KMS-11 (cell line): Measurements from ENCODE around the gene MAML2.

ENCODE experiments used
- H2AFZ ChIP-seq: fragments of 200-600 bp; sonication (generic); 2 replicates; pipeline ENCODE4 v1.6.1; 2016; ENCODE audit warnings: antibody characterized with exemption, mixed run types, low read depth
- H3K27ac ChIP-seq: fragments of 200-600 bp; sonication (generic); 2 replicates; pipeline ENCODE4 v1.6.1; 2016; ENCODE audit warnings: mild to moderate bottlenecking, mixed run types
- H3K27me3 ChIP-seq: fragments of 200-600 bp; sonication (generic); 2 replicates; pipeline ENCODE4 v1.6.1; 2017; ENCODE audit warnings: mild to moderate bottlenecking, low read depth, mixed run types, moderate library complexity; ENCODE audit not compliant: insufficient read depth
- H3K36me3 ChIP-seq: fragments of 200-600 bp; sonication (generic); 2 replicates; pipeline ENCODE4 v1.6.1; 2017; ENCODE audit warnings: mild to moderate bottlenecking, mixed run types; ENCODE audit not compliant: insufficient read depth
- H3K4me1 ChIP-seq: fragments of 200-600 bp; sonication (generic); 2 replicates; pipeline ENCODE4 v1.6.1; 2016; ENCODE audit warnings: mild to moderate bottlenecking, low read depth, mixed run types; ENCODE audit not compliant: poor library complexity, severe bottlenecking
- H3K4me2 ChIP-seq: fragments of 200-600 bp; sonication (generic); 2 replicates; pipeline ENCODE4 v1.7.0; 2016; ENCODE audit warnings: mild to moderate bottlenecking, mixed run types
- H3K4me3 ChIP-seq: fragments of 200-600 bp; sonication (generic); IDR thresholded peaks from 2 replicates; pipeline ENCODE4 v1.6.1; 2017; ENCODE audit warnings: low read depth, low read length, mixed read lengths; ENCODE audit not compliant: insufficient read depth
- H3K79me2 ChIP-seq: fragments of 200-600 bp; sonication (generic); 2 replicates; pipeline ENCODE4 v1.6.1; 2016; ENCODE audit warnings: low read depth, mixed run types; ENCODE audit not compliant: insufficient read depth
- H3K9ac ChIP-seq: fragments of 200-600 bp; sonication (generic); 2 replicates; pipeline ENCODE4 v1.6.1; 2016; ENCODE audit warnings: mild to moderate bottlenecking, mixed run types
- H4K20me1 ChIP-seq: fragments of 200-600 bp; sonication (generic); 2 replicates; pipeline ENCODE4 v1.6.1; 2016; ENCODE audit warnings: mild to moderate bottlenecking, mixed run types; ENCODE audit not compliant: insufficient read depth
- TF ChIP-seq, protein P1 (sequence below): fragments of 200-600 bp; sonication (generic); conservative IDR thresholded peaks from 2 replicates; pipeline ENCODE4 v1.6.1; 2017; ENCODE audit warnings: low read depth, mild to moderate bottlenecking, antibody characterized with exemption, low read length, moderate library complexity, mixed read lengths

Gene MAML2

DNA sequence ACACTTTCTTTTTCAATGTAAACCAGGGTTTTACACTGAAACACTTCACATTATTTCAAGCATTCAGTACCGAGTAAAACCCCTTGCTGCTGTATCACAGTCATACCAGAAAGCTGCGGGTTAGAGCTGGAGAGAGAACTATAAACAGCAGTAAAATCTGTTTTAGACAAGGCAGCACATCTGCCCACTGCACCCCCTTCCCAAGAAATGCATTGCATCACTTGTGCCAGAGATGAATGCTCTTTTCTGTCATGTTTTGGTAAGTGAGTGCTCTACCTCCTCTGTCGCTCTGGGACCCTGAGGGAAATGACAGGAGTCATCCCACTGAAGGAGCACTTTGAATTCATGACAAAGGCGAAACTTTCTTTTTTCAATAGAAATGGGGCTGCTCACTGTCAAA is 107.2 kb downstream of the MAML2 start:
- H3K27ac ChIP-seq = no peak overlapping the region
- no peaks in the 10 kb centered on the region for H3K27me3 ChIP-seq
- no peak overlapping the region for H3K9ac ChIP-seq
- no peaks in the 10 kb centered on the region for H3K79me2 ChIP-seq
- H2AFZ ChIP-seq = no peak overlapping the region
- H3K4me2 ChIP-seq = no peak overlapping the region
- H3K4me1 ChIP-seq = no peaks in the 10 kb centered on the region
- no peak overlapping the region for H3K4me3 ChIP-seq
- H4K20me1 ChIP-seq = no peaks in the 10 kb centered on the region
- H3K36me3 ChIP-seq = no peaks in the 10 kb centered on the region
- TF ChIP-seq, protein P1, sequence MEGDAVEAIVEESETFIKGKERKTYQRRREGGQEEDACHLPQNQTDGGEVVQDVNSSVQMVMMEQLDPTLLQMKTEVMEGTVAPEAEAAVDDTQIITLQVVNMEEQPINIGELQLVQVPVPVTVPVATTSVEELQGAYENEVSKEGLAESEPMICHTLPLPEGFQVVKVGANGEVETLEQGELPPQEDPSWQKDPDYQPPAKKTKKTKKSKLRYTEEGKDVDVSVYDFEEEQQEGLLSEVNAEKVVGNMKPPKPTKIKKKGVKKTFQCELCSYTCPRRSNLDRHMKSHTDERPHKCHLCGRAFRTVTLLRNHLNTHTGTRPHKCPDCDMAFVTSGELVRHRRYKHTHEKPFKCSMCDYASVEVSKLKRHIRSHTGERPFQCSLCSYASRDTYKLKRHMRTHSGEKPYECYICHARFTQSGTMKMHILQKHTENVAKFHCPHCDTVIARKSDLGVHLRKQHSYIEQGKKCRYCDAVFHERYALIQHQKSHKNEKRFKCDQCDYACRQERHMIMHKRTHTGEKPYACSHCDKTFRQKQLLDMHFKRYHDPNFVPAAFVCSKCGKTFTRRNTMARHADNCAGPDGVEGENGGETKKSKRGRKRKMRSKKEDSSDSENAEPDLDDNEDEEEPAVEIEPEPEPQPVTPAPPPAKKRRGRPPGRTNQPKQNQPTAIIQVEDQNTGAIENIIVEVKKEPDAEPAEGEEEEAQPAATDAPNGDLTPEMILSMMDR = no peak

DNA sequence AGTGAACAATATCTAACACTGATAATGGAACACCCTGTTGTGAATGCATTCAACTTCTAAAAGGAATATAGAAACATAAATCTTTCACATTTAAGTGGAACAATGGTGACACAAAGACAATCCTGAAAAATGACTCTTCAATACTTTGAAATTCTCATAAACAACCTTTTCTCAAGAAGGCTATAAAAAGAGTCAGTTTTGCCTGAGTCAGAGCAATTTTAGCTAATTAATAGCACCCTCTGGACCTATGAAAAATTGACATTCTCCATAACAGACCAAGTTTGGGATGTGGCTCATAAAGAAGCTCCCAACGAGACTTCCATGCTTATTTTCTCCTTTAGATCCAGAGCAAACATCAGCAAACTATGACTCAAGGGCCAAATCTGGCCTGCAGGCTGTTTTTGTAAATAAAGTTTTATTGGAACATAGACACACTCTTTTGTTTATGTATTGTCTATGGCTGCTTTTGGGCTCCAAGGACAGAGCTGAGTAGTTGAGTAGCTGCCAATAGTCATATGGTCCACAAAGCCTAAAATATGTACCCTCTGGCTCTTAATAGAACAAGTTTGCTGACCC is 108.0 kb downstream of the MAML2 start:
- TF ChIP-seq, protein P1 = no peak
- H3K4me2 ChIP-seq = no peak overlapping the region
- no peaks in the 10 kb centered on the region for H3K79me2 ChIP-seq

DNA sequence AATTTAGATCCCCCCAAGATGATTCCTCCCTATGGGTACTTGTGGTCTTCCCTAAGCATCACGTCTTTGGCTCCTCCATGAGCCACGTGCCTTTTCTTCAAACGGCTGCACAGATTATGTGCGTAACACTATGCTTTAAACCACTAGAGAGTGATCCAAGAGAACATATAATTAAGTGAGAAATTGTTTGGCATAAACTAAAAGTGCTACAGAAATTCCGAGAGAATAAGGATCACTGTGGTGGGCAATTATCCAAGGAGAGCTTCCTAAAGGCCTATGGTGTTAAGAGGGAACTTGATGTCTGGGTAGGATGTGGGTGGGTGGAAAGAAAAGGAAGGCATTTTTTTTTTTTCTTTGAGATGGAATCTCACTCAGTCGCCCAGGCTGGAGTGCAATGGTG is 110.9 kb downstream of the MAML2 start:
- no peak overlapping the region for H3K4me3 ChIP-seq
- no peak overlapping the region for H3K27ac ChIP-seq
- TF ChIP-seq, protein P1 = no peak
- H3K4me2 ChIP-seq = no peak overlapping the region
- H4K20me1 ChIP-seq = no peaks in the 10 kb centered on the region
- no peaks in the 10 kb centered on the region for H3K79me2 ChIP-seq
- H3K36me3 ChIP-seq = no peaks in the 10 kb centered on the region
- H2AFZ ChIP-seq = no peak overlapping the region
- H3K4me1 ChIP-seq = peaks cover 2% of the 10 kb centered on the region
- H3K27me3 ChIP-seq = no peaks in the 10 kb centered on the region
- H3K9ac ChIP-seq = no peak overlapping the region

More for the DNA sequence above, 108.0 kb downstream of the MAML2 start:
- Histone ChIP-seq H3K9ac (no peak overlapping the region), H3K4me1 (no peaks in the 10 kb centered on the region), H3K27me3 (no peaks in the 10 kb centered on the region), H3K4me3 (no peak overlapping the region), H4K20me1 (no peaks in the 10 kb centered on the region), H3K27ac (no peak overlapping the region), H3K36me3 (no peaks in the 10 kb centered on the region), H2AFZ (no peak overlapping the region)

DNA sequence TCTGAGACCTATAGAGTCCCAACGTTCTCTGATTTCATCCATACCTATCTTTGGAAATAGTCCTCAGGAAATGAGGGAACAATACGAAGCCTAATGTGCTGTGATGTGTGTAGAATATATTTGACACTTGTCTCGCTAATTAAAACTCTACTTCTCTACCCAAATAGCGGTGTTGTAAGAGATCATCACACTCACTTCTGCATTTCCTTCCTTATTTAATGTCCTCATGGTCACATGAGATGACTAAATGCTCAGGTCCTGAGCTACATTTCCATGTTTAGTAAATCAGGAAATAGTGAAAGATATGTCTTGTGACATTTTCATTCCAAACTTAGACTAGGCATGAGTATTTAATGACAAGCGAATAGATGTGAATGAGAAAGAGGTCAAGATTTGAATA is 112.3 kb downstream of the MAML2 start:
- H2AFZ ChIP-seq = no peak overlapping the region
- H3K27me3 ChIP-seq = no peaks in the 10 kb centered on the region
- no peak overlapping the region for H3K4me3 ChIP-seq
- H3K36me3 ChIP-seq = no peaks in the 10 kb centered on the region
- no peak overlapping the region for H3K27ac ChIP-seq
- no peaks in the 10 kb centered on the region for H3K79me2 ChIP-seq
- TF ChIP-seq, protein P1 = no peak
- no peaks in the 10 kb centered on the region for H4K20me1 ChIP-seq
- no peak overlapping the region for H3K4me2 ChIP-seq
- H3K9ac ChIP-seq = no peak overlapping the region
- peaks cover 2% of the 10 kb centered on the region for H3K4me1 ChIP-seq
